Measurements from ENCODE around the gene SCUBE2.

SCUBE2 gene

DNA sequence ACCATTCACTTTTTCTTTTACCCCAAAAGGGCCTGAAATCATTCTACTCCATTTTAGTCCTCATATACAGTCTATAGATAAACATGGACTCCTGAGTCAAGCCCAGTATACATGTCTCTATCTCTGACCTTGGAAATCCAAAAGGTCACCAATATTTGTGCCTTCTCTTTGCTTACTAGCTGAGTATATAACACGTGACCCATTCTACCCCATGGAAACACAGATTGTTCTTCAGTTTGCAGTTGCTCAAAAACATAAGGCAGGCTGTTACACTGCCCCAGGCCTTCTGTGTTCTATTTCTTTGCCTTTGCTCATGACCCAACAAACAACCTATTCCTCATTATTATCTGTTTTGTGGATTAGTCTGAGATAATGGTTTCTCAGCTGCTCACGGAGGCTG, 93.4 kb downstream of the SCUBE2 start:
- Histone ChIP-seq H3K79me2 (ENCODE audit: insufficient read depth, low read depth) (no peaks in the 10 kb centered on the region), H3K4me2 (no peak overlapping the region), H3K4me1 (ENCODE audit: low read depth, poor library complexity, severe bottlenecking) (no peaks in the 10 kb centered on the region), H3K27me3 (ENCODE audit: insufficient read depth, low read depth) (no peaks in the 10 kb centered on the region), H3K27ac (no peak overlapping the region), H2AFZ (ENCODE audit: low read depth) (no peak overlapping the region), H3K9ac (no peak overlapping the region), H4K20me1 (ENCODE audit: insufficient read depth) (no peaks in the 10 kb centered on the region), H3K4me3 (IDR thresholded peaks at IDR 0.05; ENCODE audit: insufficient read depth, low read depth, low read length) (no peak overlapping the region), H3K36me3 (ENCODE audit: insufficient read depth) (no peaks in the 10 kb centered on the region)
- TF ChIP-seq, protein P1, sequence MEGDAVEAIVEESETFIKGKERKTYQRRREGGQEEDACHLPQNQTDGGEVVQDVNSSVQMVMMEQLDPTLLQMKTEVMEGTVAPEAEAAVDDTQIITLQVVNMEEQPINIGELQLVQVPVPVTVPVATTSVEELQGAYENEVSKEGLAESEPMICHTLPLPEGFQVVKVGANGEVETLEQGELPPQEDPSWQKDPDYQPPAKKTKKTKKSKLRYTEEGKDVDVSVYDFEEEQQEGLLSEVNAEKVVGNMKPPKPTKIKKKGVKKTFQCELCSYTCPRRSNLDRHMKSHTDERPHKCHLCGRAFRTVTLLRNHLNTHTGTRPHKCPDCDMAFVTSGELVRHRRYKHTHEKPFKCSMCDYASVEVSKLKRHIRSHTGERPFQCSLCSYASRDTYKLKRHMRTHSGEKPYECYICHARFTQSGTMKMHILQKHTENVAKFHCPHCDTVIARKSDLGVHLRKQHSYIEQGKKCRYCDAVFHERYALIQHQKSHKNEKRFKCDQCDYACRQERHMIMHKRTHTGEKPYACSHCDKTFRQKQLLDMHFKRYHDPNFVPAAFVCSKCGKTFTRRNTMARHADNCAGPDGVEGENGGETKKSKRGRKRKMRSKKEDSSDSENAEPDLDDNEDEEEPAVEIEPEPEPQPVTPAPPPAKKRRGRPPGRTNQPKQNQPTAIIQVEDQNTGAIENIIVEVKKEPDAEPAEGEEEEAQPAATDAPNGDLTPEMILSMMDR (conservative IDR thresholded peaks at IDR 0.05; ENCODE audit: low read depth, low read length): no peak

DNA sequence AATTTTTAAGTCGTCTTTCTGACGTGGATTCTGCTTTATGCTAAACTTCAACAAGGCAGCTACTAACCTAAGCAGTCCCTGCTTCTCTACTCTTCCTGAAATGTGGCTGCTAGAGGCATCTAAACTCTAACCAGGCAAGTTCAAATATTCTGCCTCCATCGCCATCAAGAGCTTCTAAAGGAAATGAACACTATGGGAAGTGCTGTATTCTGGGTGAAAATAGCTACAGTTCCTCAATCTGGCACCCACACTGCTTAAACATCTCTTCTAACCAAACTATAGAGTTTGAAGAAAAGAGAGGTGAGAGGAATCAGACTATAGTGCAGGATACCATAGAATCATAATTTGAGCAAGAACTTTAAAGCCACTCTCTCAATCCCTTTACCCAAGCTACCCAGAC, 93.9 kb downstream of the SCUBE2 start:
- no peaks in the 10 kb centered on the region for H3K36me3 ChIP-seq (ENCODE audit: insufficient read depth)
- no peaks in the 10 kb centered on the region for H3K27me3 ChIP-seq (ENCODE audit: insufficient read depth, low read depth)
- H3K4me3 ChIP-seq (IDR thresholded peaks at IDR 0.05; ENCODE audit: insufficient read depth, low read depth, low read length): no peak overlapping the region
- no peaks in the 10 kb centered on the region for H4K20me1 ChIP-seq (ENCODE audit: insufficient read depth)
- H2AFZ ChIP-seq (ENCODE audit: low read depth): no peak overlapping the region
- no peaks in the 10 kb centered on the region for H3K79me2 ChIP-seq (ENCODE audit: insufficient read depth, low read depth)
- H3K27ac ChIP-seq: no peak overlapping the region
- H3K4me1 ChIP-seq (ENCODE audit: low read depth, poor library complexity, severe bottlenecking): no peaks in the 10 kb centered on the region
- no peak overlapping the region for H3K4me2 ChIP-seq
- TF ChIP-seq, protein P1 (conservative IDR thresholded peaks at IDR 0.05; ENCODE audit: low read depth, low read length): no peak
- no peak overlapping the region for H3K9ac ChIP-seq

DNA sequence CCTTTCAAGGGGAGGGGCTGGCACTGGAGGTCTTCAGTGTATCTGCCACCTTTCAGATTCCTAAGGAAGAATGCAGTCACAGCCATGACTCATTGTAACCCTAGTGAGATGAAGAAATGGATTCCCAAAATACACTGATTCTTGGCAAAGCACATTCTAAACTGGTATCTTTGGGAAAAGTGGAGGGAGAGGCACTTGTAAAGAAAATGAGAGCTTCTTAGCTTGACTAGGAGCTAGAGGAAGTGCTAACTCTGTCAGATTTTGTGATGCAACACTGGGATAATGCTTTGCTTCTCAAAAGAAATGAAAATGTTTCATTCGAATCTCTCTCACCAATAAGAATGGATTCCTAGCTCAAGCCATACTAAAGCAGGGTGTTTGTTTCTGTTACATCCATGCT, 101.9 kb downstream of the SCUBE2 start:
- no peak overlapping the region for H2AFZ ChIP-seq (ENCODE audit: low read depth)
- no peaks in the 10 kb centered on the region for H3K79me2 ChIP-seq (ENCODE audit: insufficient read depth, low read depth)
- H3K4me3 ChIP-seq (IDR thresholded peaks at IDR 0.05; ENCODE audit: insufficient read depth, low read depth, low read length): no peak overlapping the region
- no peak overlapping the region for H3K9ac ChIP-seq
- no peak overlapping the region for H3K4me2 ChIP-seq
- no peaks in the 10 kb centered on the region for H3K4me1 ChIP-seq (ENCODE audit: low read depth, poor library complexity, severe bottlenecking)
- no peaks in the 10 kb centered on the region for H3K36me3 ChIP-seq (ENCODE audit: insufficient read depth)
- no peaks in the 10 kb centered on the region for H3K27me3 ChIP-seq (ENCODE audit: insufficient read depth, low read depth)
- TF ChIP-seq, protein P1 (conservative IDR thresholded peaks at IDR 0.05; ENCODE audit: low read depth, low read length): no peak
- no peak overlapping the region for H3K27ac ChIP-seq
- H4K20me1 ChIP-seq (ENCODE audit: insufficient read depth): no peaks in the 10 kb centered on the region

DNA sequence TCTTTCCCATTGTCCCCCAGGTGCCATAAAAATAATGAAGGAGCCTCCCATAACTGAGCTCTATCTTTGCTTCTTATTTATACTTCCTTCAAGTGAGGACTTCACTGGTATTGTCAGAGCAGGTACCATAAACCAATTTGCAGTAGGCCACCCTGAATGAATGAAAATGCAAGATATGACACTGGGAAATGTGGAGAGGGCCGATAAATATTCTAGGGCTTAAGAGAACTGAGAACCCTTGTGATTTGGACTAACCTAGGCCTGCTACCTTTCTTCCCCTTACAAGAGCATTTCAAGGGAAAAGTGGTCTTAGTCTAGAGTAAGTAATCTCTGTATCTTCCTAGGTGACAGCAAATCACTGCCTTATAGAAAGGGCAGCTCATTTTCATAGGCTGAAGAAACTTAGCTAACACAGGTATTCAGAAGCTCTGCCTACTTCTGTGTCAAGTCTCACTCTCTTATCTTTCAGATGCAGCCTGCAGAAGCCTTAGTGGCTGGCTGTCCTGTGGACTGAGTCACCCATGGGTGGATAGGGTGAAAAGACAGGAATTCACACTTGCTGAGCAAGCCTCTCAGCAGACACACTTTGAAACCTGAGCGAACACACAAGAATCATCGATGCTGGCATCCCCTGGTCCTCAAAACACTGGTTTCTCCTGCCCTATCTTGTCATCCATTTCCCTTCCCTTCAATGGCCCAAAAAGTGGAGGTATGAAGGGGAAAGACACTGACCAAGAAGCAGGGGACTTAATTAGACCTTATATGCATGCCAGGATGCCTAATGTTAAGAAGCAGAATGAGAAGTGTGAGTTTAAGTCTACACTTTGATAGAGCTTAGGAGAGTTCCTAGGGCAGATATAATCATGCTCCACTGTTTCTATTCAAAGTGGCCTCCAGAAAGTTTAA, 102.8 kb downstream of the SCUBE2 start:
- no peaks in the 10 kb centered on the region for H3K4me1 ChIP-seq (ENCODE audit: low read depth, poor library complexity, severe bottlenecking)
- no peaks in the 10 kb centered on the region for H4K20me1 ChIP-seq (ENCODE audit: insufficient read depth)
- no peaks in the 10 kb centered on the region for H3K36me3 ChIP-seq (ENCODE audit: insufficient read depth)
- H3K9ac ChIP-seq: no peak overlapping the region
- H3K27me3 ChIP-seq (ENCODE audit: insufficient read depth, low read depth): no peaks in the 10 kb centered on the region
- TF ChIP-seq, protein P1 (conservative IDR thresholded peaks at IDR 0.05; ENCODE audit: low read depth, low read length): no peak
- no peak overlapping the region for H3K4me2 ChIP-seq
- no peak overlapping the region for H2AFZ ChIP-seq (ENCODE audit: low read depth)
- no peaks in the 10 kb centered on the region for H3K79me2 ChIP-seq (ENCODE audit: insufficient read depth, low read depth)
- no peak overlapping the region for H3K27ac ChIP-seq
- no peak overlapping the region for H3K4me3 ChIP-seq (IDR thresholded peaks at IDR 0.05; ENCODE audit: insufficient read depth, low read depth, low read length)

Measured in KMS-11 (cell line).